Neural progenitor cell (in vitro differentiated cells): ENCODE measurements around the gene KBTBD8. TPM values are rescaled to one million over a fixed set of nuclear protein-coding genes. Genes with fewer than 3 reads are reported as not detected.

ENCODE experiments used
- DNase-seq: peaks from one replicate; pipeline ENCODE4 v3.0.0-alpha.2; 2016; ENCODE audit warnings: low spot score
- H2AFZ ChIP-seq: fragments of 200-600 bp; sonication (generic); replicated peaks from 2 replicates; pipeline ENCODE4 v1.6.1; 2016; ENCODE audit warnings: antibody characterized with exemption
- H3F3A ChIP-seq: fragments of 200-600 bp; sonication (generic); 2 replicates; pipeline ENCODE4 v1.6.1; 2016; ENCODE audit warnings: antibody characterized with exemption, low read depth
- H3K27ac ChIP-seq: fragments of 200-600 bp; sonication (generic); 2 replicates; pipeline ENCODE4 v1.5.1; 2016; ENCODE audit warnings: mild to moderate bottlenecking
- H3K27me3 ChIP-seq: fragments of 200-600 bp; sonication (generic); 2 replicates; pipeline ENCODE4 v1.6.1; 2016; ENCODE audit warnings: mild to moderate bottlenecking, moderate library complexity
- H3K36me3 ChIP-seq: fragments of 200-600 bp; sonication (generic); 2 replicates; pipeline ENCODE4 v1.5.1; 2016
- H3K4me1 ChIP-seq: fragments of 200-600 bp; sonication (generic); 2 replicates; pipeline ENCODE4 v1.6.1; 2016; ENCODE audit warnings: mixed run types
- H3K4me2 ChIP-seq: fragments of 200-600 bp; sonication (generic); 2 replicates; pipeline ENCODE4 v1.6.1; 2016
- H3K4me3 ChIP-seq: fragments of 200-600 bp; sonication (generic); 2 replicates; pipeline ENCODE4 v1.5.1; 2016
- H3K79me2 ChIP-seq: fragments of 200-600 bp; sonication (generic); 2 replicates; pipeline ENCODE4 v1.6.1; 2016; ENCODE audit warnings: low read depth
- H3K9ac ChIP-seq: fragments of 200-600 bp; sonication (generic); 2 replicates; pipeline ENCODE4 v1.6.1; 2016
- H3K9me3 ChIP-seq: fragments of 200-600 bp; sonication (generic); 2 replicates; pipeline ENCODE4 v1.5.1; 2016; ENCODE audit warnings: low read depth
- H4K20me1 ChIP-seq: fragments of 200-600 bp; sonication (generic); 2 replicates; pipeline ENCODE4 v1.6.1; 2016; ENCODE audit warnings: low read depth
- H3K27ac Mint-ChIP-seq: 3 replicates; pipeline ENCODE4 v1.8.0; 2021; ENCODE audit warnings: mixed read lengths
- H3K27me3 Mint-ChIP-seq: 2 replicates; pipeline ENCODE4 v1.8.0; 2022; ENCODE audit warnings: low read depth, mild to moderate bottlenecking, inconsistent platforms, moderate library complexity, mixed read lengths; ENCODE audit not compliant: insufficient read depth
- H3K36me3 Mint-ChIP-seq: 3 replicates; pipeline ENCODE4 v1.8.0; 2021; ENCODE audit warnings: mixed read lengths
- H3K4me1 Mint-ChIP-seq: 3 replicates; pipeline ENCODE4 v1.8.0; 2021; ENCODE audit warnings: mixed read lengths
- H3K4me3 Mint-ChIP-seq: 3 replicates; pipeline ENCODE4 v1.8.0; 2021; ENCODE audit warnings: mild to moderate bottlenecking, moderate library complexity, mixed read lengths
- H3K9me3 Mint-ChIP-seq: 3 replicates; pipeline ENCODE4 v1.8.0; 2020; ENCODE audit warnings: mixed read lengths
- EZH2 ChIP-seq: fragments of 200-600 bp; sonication (generic); IDR thresholded peaks from 2 replicates; pipeline ENCODE4 v1.6.1; 2017; ENCODE audit warnings: antibody characterized with exemption, mild to moderate bottlenecking, moderate library complexity
- EZH2phosphoT487 ChIP-seq: fragments of 200-600 bp; sonication (generic); IDR thresholded peaks from 2 replicates; pipeline ENCODE4 v1.6.1; 2017; ENCODE audit warnings: antibody characterized with exemption
- total RNA-seq: library from RNA; depleted of rRNA; stranded (reverse); fragments of >200 nt; gene quantifications from 2 replicates; pipeline ENCODE4 v1.2.3, GENCODE V29; 2015; ENCODE audit warnings: low replicate concordance
- TF ChIP-seq, protein P1 (sequence below): fragments of 200-600 bp; sonication (generic); IDR thresholded peaks from 2 replicates; pipeline ENCODE4 v1.5.1; 2017; ENCODE audit warnings: antibody characterized with exemption, mild to moderate bottlenecking

Gene KBTBD8
- total RNA-seq, 1 donor from 2014 or later = 8.3 TPM

DNA sequence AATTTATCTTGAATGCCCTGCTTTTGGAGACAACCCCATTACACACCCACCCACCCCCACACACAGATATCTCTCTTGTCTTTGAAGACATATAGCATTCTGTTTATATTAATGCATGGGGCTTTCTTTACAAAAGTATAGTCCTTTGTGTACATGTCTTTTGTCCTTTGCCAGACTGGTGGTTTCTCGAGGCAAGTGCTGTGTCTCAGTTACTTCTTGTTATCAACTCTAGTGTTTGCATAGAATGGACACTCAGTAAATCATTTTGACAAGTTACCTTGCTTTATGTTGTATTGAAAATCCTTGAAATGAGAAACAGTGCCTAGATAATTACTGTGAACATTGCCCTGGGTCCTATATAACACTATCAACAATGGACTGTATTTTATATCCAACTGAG, 33.9 kb downstream of the KBTBD8 start:
- TF ChIP-seq EZH2phosphoT487 (no peak), EZH2 (no peak)
- TF ChIP-seq, protein P1, sequence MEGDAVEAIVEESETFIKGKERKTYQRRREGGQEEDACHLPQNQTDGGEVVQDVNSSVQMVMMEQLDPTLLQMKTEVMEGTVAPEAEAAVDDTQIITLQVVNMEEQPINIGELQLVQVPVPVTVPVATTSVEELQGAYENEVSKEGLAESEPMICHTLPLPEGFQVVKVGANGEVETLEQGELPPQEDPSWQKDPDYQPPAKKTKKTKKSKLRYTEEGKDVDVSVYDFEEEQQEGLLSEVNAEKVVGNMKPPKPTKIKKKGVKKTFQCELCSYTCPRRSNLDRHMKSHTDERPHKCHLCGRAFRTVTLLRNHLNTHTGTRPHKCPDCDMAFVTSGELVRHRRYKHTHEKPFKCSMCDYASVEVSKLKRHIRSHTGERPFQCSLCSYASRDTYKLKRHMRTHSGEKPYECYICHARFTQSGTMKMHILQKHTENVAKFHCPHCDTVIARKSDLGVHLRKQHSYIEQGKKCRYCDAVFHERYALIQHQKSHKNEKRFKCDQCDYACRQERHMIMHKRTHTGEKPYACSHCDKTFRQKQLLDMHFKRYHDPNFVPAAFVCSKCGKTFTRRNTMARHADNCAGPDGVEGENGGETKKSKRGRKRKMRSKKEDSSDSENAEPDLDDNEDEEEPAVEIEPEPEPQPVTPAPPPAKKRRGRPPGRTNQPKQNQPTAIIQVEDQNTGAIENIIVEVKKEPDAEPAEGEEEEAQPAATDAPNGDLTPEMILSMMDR = no peak
- Mint-ChIP-seq H3K27ac (no peak overlapping the region), H3K4me3 (no peak overlapping the region), H3K36me3 (no peaks in the 10 kb centered on the region), H3K27me3 (no peaks in the 10 kb centered on the region), H3K4me1 (no peaks in the 10 kb centered on the region), H3K9me3 (no peaks in the 10 kb centered on the region)
- Histone ChIP-seq H3K4me2 (no peak overlapping the region), H3K27me3 (no peaks in the 10 kb centered on the region), H3F3A (no peaks in the 10 kb centered on the region), H3K36me3 (no peaks in the 10 kb centered on the region), H3K9me3 (no peaks in the 10 kb centered on the region), H3K27ac (no peak overlapping the region), H3K9ac (no peak overlapping the region), H3K4me3 (no peak overlapping the region), H4K20me1 (no peaks in the 10 kb centered on the region), H3K4me1 (no peaks in the 10 kb centered on the region), H2AFZ (no peak overlapping the region), H3K79me2 (no peaks in the 10 kb centered on the region)
- DNase-seq = no peak

DNA sequence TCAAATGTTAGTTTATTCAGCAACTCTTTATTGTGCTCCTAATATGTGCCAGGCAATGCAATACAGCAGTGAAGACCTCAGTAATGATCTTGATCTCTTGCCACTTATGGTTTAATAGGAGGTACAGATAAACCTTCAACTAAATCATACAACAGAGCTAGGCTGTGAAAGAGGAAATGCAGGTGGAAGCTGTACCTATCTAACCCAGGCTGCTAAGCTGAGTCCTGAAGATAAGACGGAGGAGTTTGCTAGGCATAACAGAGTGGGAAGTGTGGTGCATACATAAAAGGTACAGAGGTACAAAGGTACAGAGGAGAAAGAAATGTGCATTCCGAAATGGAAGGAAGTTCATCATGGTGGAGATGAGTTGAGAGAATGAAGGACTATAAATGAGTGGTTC, 35.0 kb downstream of the KBTBD8 start:
- no peaks in the 10 kb centered on the region for H3K36me3 ChIP-seq
- Mint-ChIP-seq H3K36me3 (no peaks in the 10 kb centered on the region), H3K27me3 (no peaks in the 10 kb centered on the region), H3K4me1 (no peaks in the 10 kb centered on the region), H3K27ac (no peak overlapping the region), H3K4me3 (no peak overlapping the region), H3K9me3 (no peaks in the 10 kb centered on the region)
- H3K27ac ChIP-seq = no peak overlapping the region
- H3K4me1 ChIP-seq = peaks cover 5% of the 10 kb centered on the region
- TF ChIP-seq EZH2phosphoT487 (no peak), EZH2 (no peak)
- TF ChIP-seq, protein P1 = no peak
- H3K79me2 ChIP-seq = no peaks in the 10 kb centered on the region
- no peak overlapping the region for H3K9ac ChIP-seq
- no peaks in the 10 kb centered on the region for H4K20me1 ChIP-seq
- DNase-seq = no peak
- no peaks in the 10 kb centered on the region for H3K9me3 ChIP-seq
- no peaks in the 10 kb centered on the region for H3F3A ChIP-seq
- no peak overlapping the region for H2AFZ ChIP-seq
- no peak overlapping the region for H3K4me3 ChIP-seq
- no peaks in the 10 kb centered on the region for H3K27me3 ChIP-seq
- no peak overlapping the region for H3K4me2 ChIP-seq

DNA sequence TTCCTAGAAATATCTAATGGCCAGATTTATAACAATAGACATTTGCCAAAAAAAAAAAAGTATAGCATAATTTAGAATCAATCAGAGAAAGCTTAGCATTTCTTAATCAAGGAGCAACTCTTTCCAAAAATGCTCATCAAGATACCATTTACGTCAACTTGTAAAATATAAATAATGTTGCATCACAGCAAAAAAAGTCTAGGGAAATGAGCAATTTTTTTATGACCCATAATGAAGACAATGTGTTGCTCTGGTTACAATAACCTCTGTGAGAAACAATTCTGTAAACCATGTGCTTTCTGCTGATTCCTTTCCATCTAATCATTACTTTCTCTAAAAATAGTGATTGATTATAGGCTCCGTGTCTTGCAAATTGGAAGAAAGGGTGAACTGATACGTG, 36.3 kb downstream of the KBTBD8 start:
- H3K9me3 ChIP-seq = no peaks in the 10 kb centered on the region
- peaks cover 8% of the 10 kb centered on the region for H3K4me1 ChIP-seq
- no peak for DNase-seq
- H3K27me3 ChIP-seq = no peaks in the 10 kb centered on the region
- Mint-ChIP-seq H3K27me3 (no peaks in the 10 kb centered on the region), H3K36me3 (no peaks in the 10 kb centered on the region), H3K9me3 (no peaks in the 10 kb centered on the region), H3K4me1 (no peaks in the 10 kb centered on the region), H3K27ac (no peak overlapping the region), H3K4me3 (no peak overlapping the region)
- no peak overlapping the region for H2AFZ ChIP-seq
- no peak overlapping the region for H3K9ac ChIP-seq
- no peak overlapping the region for H3K27ac ChIP-seq
- H3K36me3 ChIP-seq = no peaks in the 10 kb centered on the region
- H3K79me2 ChIP-seq = no peaks in the 10 kb centered on the region
- TF ChIP-seq EZH2phosphoT487 = no peak
- TF ChIP-seq, protein P1 = no peak
- TF ChIP-seq EZH2 = no peak
- no peaks in the 10 kb centered on the region for H4K20me1 ChIP-seq
- no peak overlapping the region for H3K4me2 ChIP-seq
- no peak overlapping the region for H3K4me3 ChIP-seq
- no peaks in the 10 kb centered on the region for H3F3A ChIP-seq

DNA sequence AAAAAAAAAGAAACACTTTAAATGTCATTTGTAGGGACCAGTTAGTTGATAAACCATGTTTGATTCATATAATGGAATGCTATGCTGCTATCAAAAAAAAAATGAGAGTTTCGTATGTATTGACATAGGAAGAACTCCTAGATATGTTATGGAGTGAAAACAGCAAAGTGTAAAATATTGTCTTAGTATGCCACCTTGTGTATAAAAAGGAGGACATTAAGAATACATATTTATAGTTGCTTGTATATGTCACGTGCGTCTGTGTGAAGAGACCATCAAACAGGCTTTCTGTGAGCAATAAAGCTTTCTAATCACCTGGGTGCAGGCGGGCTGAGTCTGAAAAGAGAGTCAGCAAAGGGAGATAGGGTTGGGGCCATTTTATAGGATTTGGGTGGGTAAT, 39.5 kb downstream of the KBTBD8 start:
- no peaks in the 10 kb centered on the region for H3K36me3 ChIP-seq
- Mint-ChIP-seq H3K36me3 (no peaks in the 10 kb centered on the region), H3K4me3 (no peak overlapping the region), H3K9me3 (no peaks in the 10 kb centered on the region), H3K27ac (no peak overlapping the region), H3K4me1 (no peaks in the 10 kb centered on the region), H3K27me3 (no peaks in the 10 kb centered on the region)
- H3K27ac ChIP-seq = no peak overlapping the region
- H3K4me2 ChIP-seq = no peak overlapping the region
- no peak overlapping the region for H3K9ac ChIP-seq
- H3K79me2 ChIP-seq = no peaks in the 10 kb centered on the region
- H3K27me3 ChIP-seq = no peaks in the 10 kb centered on the region
- H3K4me3 ChIP-seq = no peak overlapping the region
- no peaks in the 10 kb centered on the region for H4K20me1 ChIP-seq
- TF ChIP-seq, protein P1 = no peak
- H3F3A ChIP-seq = no peaks in the 10 kb centered on the region
- no peak for DNase-seq
- no peaks in the 10 kb centered on the region for H3K9me3 ChIP-seq
- no peak overlapping the region for H2AFZ ChIP-seq
- H3K4me1 ChIP-seq = peaks cover 8% of the 10 kb centered on the region
